ENCODE data around the gene AKR7A3.

GRCh38 chr1:19313636-19313959, 25.0 kb upstream of the AKR7A3 start:
- TF ChIP-seq POLR2A (IDR thresholded peaks at IDR 0.05; ENCODE audit: low read depth, low read length) (no peak), RCOR1 (conservative IDR thresholded peaks at IDR 0.05; ENCODE audit: low read depth, low read length) (no peak), EGR1 (IDR thresholded peaks at IDR 0.05; ENCODE audit: borderline replicate concordance in 1 of 2, low read depth in 2 of 2, low read length in 2 of 2) (no peak), RFX5 (IDR thresholded peaks at IDR 0.05; ENCODE audit: low read depth, low read length) (no peak), NR2C2 (IDR thresholded peaks at IDR 0.05; ENCODE audit: borderline replicate concordance, control insufficient read depth, insufficient read length, low read depth) (no peak), POLR2AphosphoS5 (IDR thresholded peaks at IDR 0.05; ENCODE audit: low read length) (no peak), GABPA (IDR thresholded peaks at IDR 0.05; ENCODE audit: low read depth) (no peak), ETV6 (conservative IDR thresholded peaks at IDR 0.05 in 1 of 2, IDR thresholded peaks at IDR 0.05 in 1 of 2; ENCODE audit: borderline replicate concordance in 1 of 2, low read depth in 1 of 2) (no peak), HSF1 (IDR thresholded peaks at IDR 0.05; ENCODE audit: low read depth, low read length) (no peak)

Measured in GM12878 (cell line).